Subcutaneous adipose tissue (tissue), 4 donors: ENCODE data around the gene PPP2R5C. TPM values are rescaled to one million over a fixed set of nuclear protein-coding genes. Genes with fewer than 3 reads are reported as not detected.

Experiments
- total RNA-seq, 4 donors: library from RNA; depleted of rRNA; stranded (reverse); fragments of >200 nt; gene quantifications; one replicate each; pipeline ENCODE4 v1.1.0, GENCODE V29; 2016
- TF ChIP-seq, protein P1 (sequence below): fragments of 450-650 bp; IDR thresholded peaks from one replicate; pipeline ENCODE4 v1.5.1; 2016; ENCODE audit warnings: low read depth, mild to moderate bottlenecking, control low read depth, antibody characterized with exemption, moderate library complexity

Gene PPP2R5C
- total RNA-seq, 4 donors from 2014 or later = 98.9 to 127 (median 102) TPM

DNA sequence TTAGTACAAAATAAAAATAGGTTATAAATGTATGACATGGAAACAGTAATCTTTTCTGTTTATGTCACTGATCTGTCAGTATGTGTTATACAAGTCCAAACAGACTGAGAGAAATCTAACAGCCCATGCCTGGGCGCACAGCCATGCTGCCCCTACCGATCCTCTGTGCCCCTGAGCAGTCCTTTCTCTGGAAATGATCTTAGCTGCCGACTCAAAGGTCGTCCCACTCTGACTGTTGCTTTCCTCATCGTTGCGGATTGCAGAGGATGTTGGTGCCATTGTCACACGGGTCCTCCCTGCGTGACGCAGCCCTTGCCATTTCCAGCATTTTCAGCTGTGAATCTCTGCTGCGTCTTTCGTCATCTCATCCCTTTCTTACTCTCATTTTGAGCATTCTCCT is 119.9 kb downstream of the PPP2R5C start:
- TF ChIP-seq, protein P1, sequence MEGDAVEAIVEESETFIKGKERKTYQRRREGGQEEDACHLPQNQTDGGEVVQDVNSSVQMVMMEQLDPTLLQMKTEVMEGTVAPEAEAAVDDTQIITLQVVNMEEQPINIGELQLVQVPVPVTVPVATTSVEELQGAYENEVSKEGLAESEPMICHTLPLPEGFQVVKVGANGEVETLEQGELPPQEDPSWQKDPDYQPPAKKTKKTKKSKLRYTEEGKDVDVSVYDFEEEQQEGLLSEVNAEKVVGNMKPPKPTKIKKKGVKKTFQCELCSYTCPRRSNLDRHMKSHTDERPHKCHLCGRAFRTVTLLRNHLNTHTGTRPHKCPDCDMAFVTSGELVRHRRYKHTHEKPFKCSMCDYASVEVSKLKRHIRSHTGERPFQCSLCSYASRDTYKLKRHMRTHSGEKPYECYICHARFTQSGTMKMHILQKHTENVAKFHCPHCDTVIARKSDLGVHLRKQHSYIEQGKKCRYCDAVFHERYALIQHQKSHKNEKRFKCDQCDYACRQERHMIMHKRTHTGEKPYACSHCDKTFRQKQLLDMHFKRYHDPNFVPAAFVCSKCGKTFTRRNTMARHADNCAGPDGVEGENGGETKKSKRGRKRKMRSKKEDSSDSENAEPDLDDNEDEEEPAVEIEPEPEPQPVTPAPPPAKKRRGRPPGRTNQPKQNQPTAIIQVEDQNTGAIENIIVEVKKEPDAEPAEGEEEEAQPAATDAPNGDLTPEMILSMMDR = no peak

DNA sequence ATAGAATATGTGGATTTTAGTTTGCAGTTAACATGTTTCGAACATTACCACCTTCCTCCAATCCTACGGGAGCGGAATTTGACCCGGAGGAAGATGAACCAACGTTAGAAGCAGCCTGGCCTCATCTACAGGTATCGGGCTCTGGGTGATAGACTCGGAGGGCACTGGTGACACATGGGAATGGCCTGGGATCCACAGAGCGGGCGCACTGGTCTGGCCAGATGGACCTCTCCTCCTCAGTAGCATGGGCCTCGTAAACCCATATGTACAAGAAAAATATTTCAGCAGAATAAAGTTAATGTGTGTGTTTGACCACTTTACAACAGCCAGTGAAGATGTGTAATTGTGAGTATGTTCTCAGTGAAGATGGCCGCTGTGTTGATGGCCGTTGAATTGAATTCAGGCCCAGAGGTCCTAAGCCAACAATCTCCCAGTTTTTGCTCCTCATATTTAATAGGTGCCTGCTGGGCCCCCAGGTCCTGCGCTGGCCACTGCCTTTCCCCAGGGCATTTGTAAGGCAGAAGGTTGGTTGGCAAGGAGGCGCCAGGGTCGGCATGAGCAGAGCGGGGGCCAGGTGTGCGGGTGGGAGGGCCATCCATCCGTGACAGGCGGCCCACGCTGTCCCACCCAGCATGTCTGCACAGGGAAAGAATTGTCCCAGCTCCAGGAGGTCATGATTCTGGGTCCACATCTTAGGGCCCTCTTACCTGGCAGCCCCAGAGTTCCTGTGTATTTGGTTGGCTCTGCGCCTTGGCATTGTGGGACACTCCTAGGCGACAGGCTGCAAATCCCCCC is 120.8 kb downstream of the PPP2R5C start:
- TF ChIP-seq, protein P1 = no peak

DNA sequence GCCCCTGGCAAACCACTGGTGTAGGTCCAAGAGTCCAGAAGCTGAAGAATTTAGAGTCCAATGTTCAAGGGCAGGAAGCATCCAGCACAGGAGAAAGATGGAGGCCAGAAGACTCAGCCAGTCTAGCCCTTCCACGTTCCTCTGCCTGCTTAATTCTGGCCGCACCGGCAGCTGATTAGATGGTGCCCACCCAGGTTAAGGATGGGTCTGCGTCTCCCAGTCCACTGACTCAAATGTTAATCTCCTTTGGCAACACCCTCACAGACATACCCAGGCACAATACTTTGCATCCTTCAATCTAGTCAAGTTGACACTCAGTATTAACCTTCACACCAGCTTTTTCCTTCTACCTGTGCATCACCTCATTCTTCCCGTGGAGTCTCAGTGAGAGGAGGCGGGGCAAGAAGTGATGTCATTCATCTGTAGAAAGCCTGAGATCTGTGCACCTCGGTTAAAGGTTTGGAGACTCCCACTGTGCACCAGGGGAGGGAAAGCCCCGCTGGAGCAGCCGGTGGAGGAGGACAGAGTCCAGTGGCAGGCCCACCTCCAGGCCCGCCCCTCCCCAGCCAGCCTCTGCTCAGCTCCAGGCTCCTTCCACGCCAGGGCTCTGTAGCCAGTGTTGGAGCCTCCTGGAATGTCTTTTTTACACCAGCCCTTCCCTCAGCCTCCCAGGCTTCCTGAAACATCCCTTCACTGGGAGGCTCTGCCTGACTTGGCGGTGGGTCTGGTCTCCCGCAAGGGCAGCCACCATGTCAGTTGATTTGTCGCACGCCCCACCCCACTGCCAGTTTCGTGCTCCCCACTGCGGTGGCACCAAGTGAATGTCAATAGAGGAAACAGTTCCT is 122.8 kb downstream of the PPP2R5C start:
- TF ChIP-seq, protein P1 = no peak

DNA sequence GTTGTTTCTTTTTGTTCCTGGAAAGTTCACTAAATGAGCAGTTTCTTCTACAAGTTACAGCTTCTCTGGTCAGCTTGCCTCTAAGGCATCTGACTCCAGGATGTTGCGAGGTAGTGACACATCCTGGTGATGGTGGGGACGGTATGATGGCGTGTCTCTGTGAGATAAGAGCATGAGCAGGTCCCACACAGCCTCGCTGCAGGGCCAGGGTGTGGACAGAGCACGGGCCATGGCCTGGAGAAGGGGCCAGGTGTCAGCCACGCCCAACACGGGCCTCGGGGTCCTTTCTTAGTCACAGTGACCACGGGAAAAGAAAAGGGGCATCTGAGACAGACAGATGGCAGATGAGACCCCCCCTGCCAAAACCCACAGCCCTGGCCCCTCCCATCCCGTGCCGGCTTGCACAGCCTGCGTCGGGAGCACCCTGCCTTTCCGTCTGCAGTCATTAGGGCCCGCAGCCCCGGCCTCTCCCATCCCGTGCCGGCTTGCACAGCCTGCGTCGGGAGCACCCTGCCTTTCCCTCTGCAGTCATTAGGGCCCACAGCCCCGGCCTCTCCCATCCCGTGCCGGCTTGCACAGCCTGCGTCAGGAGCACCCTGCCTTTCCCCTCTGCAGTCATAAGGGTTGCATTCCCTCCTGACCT is 123.5 kb downstream of the PPP2R5C start:
- TF ChIP-seq, protein P1 = no peak

DNA sequence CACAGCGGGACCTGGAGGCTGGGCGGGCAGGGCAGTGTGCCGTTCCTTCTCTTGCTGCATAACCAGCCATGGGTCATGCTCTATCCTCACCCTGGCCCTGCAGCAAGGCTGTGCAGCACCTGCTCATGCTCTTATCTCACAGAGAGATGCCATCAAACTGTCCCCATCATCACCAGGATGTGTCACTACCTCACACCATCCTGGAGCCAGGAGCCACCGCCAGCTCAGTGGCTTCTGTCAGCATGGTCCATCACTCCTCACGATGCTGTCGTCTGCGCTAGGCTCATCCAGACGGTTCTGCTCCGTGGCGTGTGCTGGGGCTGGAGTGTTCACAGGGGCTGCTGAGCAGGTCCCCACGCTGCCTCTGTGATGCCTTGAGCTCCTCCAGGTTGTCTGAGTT is 125.7 kb downstream of the PPP2R5C start:
- TF ChIP-seq, protein P1 = no peak

DNA sequence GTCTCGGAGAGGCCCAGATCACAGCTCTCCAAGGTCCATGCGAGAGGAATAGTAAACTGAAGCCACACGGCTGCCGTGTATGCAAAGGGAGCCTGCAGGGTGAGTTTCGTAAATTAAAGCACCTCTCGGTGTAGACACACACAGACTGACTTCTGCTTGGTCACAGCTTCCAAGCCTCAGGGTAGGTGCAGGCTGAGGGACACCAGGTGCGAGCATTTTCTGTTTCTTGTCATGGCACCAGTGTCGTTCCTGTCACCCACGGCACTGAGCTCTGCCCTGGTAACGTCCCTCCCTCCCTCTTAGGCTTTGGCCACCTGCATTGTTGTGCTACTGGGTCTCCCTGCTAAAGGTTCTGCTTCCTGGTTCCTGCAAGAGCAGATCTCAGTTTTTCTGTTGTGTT is 126.7 kb downstream of the PPP2R5C start:
- TF ChIP-seq, protein P1 = no peak

DNA sequence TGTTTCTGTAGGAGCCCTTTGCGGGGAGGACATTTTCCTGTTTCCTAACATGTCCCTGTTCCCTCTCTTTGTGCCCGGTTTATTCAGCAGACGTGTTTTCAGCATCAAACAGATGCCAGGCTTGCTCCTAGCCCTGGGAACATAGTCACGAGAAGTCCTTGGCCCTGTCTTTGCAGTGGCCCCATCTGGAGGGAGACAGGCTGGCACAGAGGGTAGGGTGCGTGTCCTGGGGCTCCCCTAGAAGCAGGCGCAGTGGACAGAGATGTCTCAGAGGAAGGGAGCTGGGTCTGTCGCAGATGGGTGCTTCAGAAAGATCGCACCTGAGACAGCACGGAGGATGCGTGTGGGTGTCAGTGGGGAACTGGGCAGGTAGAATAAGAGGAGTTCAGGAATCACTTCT is 127.9 kb downstream of the PPP2R5C start:
- TF ChIP-seq, protein P1 = no peak
